ENCODE measurements around the gene ACOT7. TPM values are rescaled to one million over a fixed set of nuclear protein-coding genes. Genes with fewer than 3 reads are reported as not detected.

Gene ACOT7
- total RNA-seq, 1 experiment from 2014 or later: 36.2 TPM

DNA sequence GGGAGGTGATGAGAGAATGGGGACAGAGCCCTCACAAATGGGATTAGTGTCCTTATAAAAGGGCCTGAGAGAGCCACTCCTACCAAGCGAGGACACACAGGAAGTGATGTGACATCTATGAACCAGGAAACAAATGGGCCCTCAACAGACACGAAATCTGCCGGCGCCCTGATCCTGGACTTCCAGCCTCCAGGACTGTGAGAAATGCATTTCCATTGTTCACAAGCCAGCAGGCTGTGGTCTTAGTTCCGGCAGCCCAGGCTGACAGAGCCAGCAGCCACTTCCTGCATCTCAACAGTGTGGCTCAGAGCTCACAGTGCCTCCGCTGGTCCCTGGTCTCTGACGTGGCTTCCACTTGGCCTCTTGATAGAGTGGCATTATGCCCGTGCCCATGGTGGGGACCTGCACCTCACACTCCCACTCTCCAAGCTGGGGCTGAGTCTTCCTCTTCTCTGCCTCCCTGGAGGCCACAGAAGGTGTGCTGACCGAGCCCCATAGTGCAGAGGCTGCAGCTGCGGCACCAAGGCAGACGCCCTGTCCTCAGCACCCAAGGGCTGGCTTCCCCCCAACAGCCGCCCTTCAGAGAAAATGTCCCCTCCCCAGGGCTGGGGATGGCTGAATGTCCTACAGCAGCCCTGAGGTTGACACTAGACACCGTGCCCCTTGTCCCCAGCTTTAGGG lies 44.9 kb downstream of the ACOT7 start:
- Mint-ChIP-seq H3K36me3 (ENCODE audit: insufficient read depth, unreplicated experiment) (peaks cover 8% of the 10 kb centered on the region), H3K4me1 (ENCODE audit: low read depth, unreplicated experiment) (peaks cover 10% of the 10 kb centered on the region), H3K9me3 (ENCODE audit: low read depth, unreplicated experiment) (no peaks in the 10 kb centered on the region), H3K4me3 (ENCODE audit: low read depth, unreplicated experiment) (no peak overlapping the region), H3K27ac (ENCODE audit: unreplicated experiment) (no peak overlapping the region), H3K27me3 (ENCODE audit: unreplicated experiment) (no peaks in the 10 kb centered on the region)
- DNase-seq: no peak
- CTCF ChIA-PET: interaction anchor here (0.6 to 1.5 kb wide), 5 partner anchors 56 to 307 kb away, joined by 3 to 5 read pairs (median 4); no protein-coding TSS in a partner anchor
- intact Hi-C loops (cut with micrococcal nuclease; ENCODE audit: unreplicated experiment): no loop called here
- BruUV-seq (replicated peaks): no TSS peak
- TF ChIP-seq, protein P1, sequence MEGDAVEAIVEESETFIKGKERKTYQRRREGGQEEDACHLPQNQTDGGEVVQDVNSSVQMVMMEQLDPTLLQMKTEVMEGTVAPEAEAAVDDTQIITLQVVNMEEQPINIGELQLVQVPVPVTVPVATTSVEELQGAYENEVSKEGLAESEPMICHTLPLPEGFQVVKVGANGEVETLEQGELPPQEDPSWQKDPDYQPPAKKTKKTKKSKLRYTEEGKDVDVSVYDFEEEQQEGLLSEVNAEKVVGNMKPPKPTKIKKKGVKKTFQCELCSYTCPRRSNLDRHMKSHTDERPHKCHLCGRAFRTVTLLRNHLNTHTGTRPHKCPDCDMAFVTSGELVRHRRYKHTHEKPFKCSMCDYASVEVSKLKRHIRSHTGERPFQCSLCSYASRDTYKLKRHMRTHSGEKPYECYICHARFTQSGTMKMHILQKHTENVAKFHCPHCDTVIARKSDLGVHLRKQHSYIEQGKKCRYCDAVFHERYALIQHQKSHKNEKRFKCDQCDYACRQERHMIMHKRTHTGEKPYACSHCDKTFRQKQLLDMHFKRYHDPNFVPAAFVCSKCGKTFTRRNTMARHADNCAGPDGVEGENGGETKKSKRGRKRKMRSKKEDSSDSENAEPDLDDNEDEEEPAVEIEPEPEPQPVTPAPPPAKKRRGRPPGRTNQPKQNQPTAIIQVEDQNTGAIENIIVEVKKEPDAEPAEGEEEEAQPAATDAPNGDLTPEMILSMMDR (IDR thresholded peaks at IDR 0.05; ENCODE audit: unreplicated experiment): no peak

DNA sequence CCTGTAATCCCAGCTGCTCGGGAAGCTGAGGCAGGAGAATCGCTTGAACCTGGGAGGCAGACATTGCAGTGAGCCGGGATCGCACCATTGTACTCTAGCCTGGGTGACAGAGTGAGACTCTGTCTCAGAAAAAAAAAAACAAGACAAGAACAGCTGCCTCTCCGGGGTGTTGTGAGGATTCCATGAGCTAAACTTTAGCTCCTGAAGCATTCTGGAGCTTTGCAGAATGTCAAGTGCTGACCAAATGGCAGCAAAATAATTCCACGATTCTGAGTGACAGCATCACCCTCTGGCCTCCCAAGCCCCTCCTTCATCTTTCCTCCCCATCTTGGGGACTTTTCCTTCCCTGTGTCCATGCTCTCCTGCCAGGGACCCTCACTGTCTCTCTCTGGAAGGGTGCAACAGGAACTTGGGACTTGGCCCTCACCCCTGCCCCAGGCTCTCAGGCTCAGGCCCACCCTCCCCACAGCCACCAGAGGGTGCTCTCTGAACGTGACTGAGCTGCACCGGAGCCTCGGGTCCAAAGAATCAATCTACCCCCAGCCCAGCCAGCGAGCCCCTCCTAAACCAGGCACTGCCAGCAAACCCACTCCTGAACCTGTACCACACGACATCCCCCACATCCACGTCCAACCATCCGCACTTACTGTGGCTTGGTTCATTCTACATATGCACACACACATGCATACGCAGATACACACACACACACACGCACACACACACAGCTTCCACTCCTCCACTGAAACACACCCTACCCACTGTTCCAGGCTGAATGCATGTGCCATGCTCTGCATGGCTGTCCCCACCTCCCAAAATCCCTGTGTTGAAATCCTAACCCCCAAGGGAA lies 45.7 kb downstream of the ACOT7 start:
- TF ChIP-seq, protein P1 (IDR thresholded peaks at IDR 0.05; ENCODE audit: unreplicated experiment): peak; percentile 66
- H3K9me3 Mint-ChIP-seq (ENCODE audit: low read depth, unreplicated experiment): no peaks in the 10 kb centered on the region
- H3K27ac Mint-ChIP-seq (ENCODE audit: unreplicated experiment): no peak overlapping the region
- CTCF ChIA-PET: interaction anchor here (1.0 to 1.5 kb wide), 4 partner anchors 57 to 90 kb away, joined by 3 to 5 read pairs (median 4); no protein-coding TSS in a partner anchor
- H3K36me3 Mint-ChIP-seq (ENCODE audit: insufficient read depth, unreplicated experiment): peaks cover 8% of the 10 kb centered on the region
- no peaks in the 10 kb centered on the region for H3K27me3 Mint-ChIP-seq (ENCODE audit: unreplicated experiment)
- no TSS peak for BruUV-seq (replicated peaks)
- intact Hi-C loops (cut with micrococcal nuclease; ENCODE audit: unreplicated experiment): no loop called here
- peak; percentile 59 for DNase-seq
- H3K4me3 Mint-ChIP-seq (ENCODE audit: low read depth, unreplicated experiment): no peak overlapping the region
- H3K4me1 Mint-ChIP-seq (ENCODE audit: low read depth, unreplicated experiment): peaks cover 13% of the 10 kb centered on the region

DNA sequence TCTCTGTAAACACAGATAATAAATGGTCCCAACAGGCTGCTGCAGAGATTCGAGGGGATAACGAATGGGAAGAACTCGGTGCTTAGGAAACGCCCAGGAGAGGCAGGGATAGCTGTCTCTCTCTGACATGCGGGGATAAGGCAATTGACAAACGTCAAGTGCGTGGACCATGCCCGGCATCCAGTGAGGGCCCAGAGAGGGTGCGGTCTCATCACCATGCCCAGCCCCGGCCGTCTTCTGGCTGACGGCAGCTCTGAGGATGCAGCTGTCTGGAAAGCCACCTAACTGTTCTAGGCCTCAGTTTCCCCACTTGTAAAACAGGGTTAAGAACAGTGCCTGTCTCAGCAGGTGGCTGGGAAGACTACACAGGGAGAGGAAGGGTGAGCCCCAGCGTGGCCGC lies 48.1 kb downstream of the ACOT7 start:
- intact Hi-C loops (cut with micrococcal nuclease; ENCODE audit: unreplicated experiment): loop anchor here (2.0 kb wide), 1 partner anchor 59 kb away; no protein-coding TSS in a partner anchor
- Mint-ChIP-seq H3K27ac (ENCODE audit: unreplicated experiment) (no peak overlapping the region), H3K9me3 (ENCODE audit: low read depth, unreplicated experiment) (no peaks in the 10 kb centered on the region), H3K4me1 (ENCODE audit: low read depth, unreplicated experiment) (peaks cover 13% of the 10 kb centered on the region), H3K27me3 (ENCODE audit: unreplicated experiment) (no peaks in the 10 kb centered on the region), H3K4me3 (ENCODE audit: low read depth, unreplicated experiment) (no peak overlapping the region), H3K36me3 (ENCODE audit: insufficient read depth, unreplicated experiment) (peaks cover 8% of the 10 kb centered on the region)
- CTCF ChIA-PET: no interaction called here
- no peak for DNase-seq
- no TSS peak for BruUV-seq (replicated peaks)
- TF ChIP-seq, protein P1 (IDR thresholded peaks at IDR 0.05; ENCODE audit: unreplicated experiment): no peak

DNA sequence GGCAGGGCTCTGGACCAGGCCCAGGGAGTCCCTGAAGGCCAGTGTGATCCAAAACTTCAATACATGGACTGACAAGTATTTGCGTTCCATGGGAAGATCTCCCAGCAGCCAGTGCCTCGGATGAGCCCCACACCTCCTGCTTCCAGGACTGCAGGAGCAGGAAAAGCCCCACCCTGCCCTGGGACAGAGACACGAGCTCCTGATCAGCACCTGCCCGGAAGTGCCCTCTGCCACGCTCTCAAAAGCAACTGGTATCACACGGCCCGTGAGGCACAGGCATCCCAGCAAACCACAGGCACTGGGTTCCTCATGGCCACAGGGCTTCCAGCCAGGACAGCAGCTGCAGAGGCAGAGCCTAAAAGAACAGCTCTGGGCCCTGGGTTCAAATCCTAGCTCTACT lies 48.6 kb downstream of the ACOT7 start:
- DNase-seq: no peak
- TF ChIP-seq, protein P1 (IDR thresholded peaks at IDR 0.05; ENCODE audit: unreplicated experiment): no peak
- Mint-ChIP-seq H3K4me3 (ENCODE audit: low read depth, unreplicated experiment) (no peak overlapping the region), H3K4me1 (ENCODE audit: low read depth, unreplicated experiment) (peaks cover 13% of the 10 kb centered on the region), H3K9me3 (ENCODE audit: low read depth, unreplicated experiment) (no peaks in the 10 kb centered on the region), H3K27me3 (ENCODE audit: unreplicated experiment) (no peaks in the 10 kb centered on the region), H3K36me3 (ENCODE audit: insufficient read depth, unreplicated experiment) (peaks cover 8% of the 10 kb centered on the region), H3K27ac (ENCODE audit: unreplicated experiment) (no peak overlapping the region)
- BruUV-seq (replicated peaks): no TSS peak
- intact Hi-C loops (cut with micrococcal nuclease; ENCODE audit: unreplicated experiment): loop anchor here (2.0 kb wide), 1 partner anchor 60 kb away; no protein-coding TSS in a partner anchor
- CTCF ChIA-PET: no interaction called here
